GM12801 (cell line): Measurements from ENCODE around the gene RAB3GAP2.

Experiments used
- TF ChIP-seq, protein P1 (sequence below): IDR thresholded peaks from one replicate; pipeline ENCODE4 v1.5.1; 2011; ENCODE audit warnings: control low read depth; ENCODE audit not compliant: insufficient read length; ENCODE audit errors: extremely low read depth

The RAB3GAP2 gene

DNA sequence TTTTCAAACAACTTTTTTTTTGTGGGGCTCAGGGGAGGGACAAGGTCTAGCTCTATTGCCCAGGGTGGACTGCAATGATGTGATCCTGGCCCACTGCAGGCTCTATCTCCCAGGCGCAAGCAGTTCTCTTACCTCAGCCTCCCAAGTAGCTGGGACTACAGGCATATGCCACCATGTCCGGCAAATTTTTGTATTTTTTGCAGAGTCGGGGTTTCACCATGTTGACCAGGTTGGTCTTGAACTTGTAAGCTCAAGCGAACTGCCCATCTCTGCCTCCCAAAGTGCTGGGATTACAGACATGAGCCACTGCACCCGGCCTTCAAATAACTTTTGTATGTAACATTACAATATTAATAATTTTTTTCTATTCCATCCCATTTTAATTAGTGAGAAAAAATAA lies 33.0 kb downstream of the RAB3GAP2 start:
- TF ChIP-seq, protein P1, sequence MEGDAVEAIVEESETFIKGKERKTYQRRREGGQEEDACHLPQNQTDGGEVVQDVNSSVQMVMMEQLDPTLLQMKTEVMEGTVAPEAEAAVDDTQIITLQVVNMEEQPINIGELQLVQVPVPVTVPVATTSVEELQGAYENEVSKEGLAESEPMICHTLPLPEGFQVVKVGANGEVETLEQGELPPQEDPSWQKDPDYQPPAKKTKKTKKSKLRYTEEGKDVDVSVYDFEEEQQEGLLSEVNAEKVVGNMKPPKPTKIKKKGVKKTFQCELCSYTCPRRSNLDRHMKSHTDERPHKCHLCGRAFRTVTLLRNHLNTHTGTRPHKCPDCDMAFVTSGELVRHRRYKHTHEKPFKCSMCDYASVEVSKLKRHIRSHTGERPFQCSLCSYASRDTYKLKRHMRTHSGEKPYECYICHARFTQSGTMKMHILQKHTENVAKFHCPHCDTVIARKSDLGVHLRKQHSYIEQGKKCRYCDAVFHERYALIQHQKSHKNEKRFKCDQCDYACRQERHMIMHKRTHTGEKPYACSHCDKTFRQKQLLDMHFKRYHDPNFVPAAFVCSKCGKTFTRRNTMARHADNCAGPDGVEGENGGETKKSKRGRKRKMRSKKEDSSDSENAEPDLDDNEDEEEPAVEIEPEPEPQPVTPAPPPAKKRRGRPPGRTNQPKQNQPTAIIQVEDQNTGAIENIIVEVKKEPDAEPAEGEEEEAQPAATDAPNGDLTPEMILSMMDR: no peak

DNA sequence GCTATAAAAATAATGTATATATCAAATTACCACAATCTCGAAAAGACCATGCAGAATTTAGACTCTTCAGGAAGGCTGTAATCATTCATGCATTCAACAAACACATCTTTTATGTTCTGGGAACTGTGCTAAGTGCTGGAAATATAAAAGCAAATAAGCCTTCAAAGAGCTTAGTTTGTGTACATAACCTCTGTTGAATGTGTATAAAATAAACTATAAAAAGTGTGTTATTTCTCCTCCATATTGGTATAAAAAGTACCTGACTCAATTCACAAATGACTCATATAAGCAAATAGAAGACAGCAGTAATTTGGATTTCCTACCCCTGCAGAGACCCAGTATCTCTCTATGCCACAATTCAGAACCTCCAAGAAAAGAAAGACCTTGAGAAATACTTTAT lies 36.8 kb downstream of the RAB3GAP2 start:
- TF ChIP-seq, protein P1: no peak

GRCh38 chr1:220233927-220234326 lies 38.3 kb downstream of the RAB3GAP2 start:
- TF ChIP-seq, protein P1: no peak

DNA sequence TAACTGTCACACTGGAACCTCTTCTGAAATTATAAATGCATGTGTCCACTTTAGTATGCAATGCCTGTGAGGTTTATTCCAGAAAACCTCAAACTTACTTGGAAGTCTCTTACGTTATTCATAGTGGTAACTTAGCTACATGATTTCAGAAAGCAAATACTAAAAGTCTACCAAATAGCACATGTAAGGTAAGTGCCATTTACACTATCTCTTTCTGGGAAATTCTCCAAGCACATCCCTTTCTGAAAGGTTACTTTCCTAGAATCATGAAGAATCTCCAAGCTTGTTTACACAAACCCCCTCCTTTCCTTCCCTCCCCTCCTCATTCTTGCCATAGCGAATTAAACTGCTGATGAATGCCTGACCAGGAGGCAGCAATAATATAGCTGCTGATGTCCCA lies 42.5 kb downstream of the RAB3GAP2 start:
- TF ChIP-seq, protein P1: no peak

DNA sequence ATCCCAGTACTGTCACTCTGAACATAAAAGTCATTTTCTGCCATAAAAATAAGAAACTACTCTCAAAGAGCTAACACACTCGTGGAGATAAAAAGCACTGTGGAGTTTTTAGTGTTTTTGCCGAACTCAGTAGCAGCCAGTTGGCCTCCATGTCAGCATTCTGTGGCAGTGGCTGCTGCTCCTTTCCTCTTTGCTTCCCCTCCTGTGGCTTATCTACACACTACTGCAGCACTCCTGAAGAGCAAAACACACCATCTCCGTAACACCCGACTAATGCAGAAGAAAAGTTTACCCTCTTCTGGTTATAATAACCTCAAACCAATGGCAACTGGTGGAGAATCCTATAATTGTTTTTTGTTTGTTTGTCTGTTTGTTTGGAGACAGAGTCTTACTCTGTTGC lies 44.9 kb downstream of the RAB3GAP2 start:
- TF ChIP-seq, protein P1: no peak

GRCh38 chr1:220226752-220227151 lies 45.5 kb downstream of the RAB3GAP2 start:
- TF ChIP-seq, protein P1: no peak

DNA sequence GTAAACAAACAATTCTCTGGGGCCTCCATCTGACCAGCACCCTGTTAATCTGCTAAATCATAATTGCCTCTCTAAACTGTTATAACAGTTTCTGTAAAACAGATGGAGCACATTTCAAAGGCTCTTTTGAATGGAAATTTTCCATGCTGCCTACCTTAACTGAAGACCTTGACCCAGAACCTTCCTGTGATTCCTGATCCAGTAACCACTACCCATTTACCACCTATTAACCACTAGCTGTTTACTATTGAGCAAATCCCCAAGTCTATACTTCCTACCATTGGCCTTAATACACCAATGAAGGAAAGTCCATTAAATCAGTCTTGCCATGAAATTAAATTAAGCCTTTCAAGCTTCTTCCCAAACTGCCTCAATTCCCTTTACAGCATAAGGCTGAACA lies 46.3 kb downstream of the RAB3GAP2 start:
- TF ChIP-seq, protein P1: no peak

DNA sequence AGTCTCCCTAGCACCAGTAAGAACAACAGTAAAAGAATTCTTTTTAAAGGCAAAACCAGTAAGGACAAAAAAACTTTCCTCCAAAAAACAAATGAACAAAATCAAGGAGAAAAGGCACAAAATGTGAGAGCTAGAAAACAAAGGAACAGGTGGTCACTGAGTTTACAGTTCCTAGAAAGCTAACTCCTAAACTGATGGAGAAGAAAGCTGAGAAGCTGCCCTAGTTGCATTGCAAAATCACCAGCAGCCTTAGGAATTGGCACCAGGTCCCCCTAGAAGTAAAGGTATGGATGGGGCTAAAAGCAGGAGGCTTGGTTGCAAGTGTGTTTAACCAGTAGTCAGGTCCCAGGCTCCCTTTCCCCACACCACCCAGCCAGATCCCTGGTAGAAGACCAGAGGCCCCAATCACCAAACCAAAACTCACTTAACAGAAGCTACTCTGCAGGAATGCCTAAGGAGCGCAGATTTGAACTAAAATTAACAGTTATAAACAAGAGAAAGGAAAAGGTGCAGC lies 47.6 kb downstream of the RAB3GAP2 start:
- TF ChIP-seq, protein P1: no peak
